Activated CD8-positive, alpha-beta memory T cell treated with anti-CD3 and anti-CD28 coated beads for 1 hour (primary cell): ENCODE measurements around the gene PNCK.

Source experiments
- DNase-seq, 2 donors: peaks; one replicate each; pipeline ENCODE4 v3.0.0-alpha.2; 2020; ENCODE audit warnings: low read depth in 1 of 2; ENCODE audit errors: extremely low read depth in 1 of 2

Gene PNCK

DNA sequence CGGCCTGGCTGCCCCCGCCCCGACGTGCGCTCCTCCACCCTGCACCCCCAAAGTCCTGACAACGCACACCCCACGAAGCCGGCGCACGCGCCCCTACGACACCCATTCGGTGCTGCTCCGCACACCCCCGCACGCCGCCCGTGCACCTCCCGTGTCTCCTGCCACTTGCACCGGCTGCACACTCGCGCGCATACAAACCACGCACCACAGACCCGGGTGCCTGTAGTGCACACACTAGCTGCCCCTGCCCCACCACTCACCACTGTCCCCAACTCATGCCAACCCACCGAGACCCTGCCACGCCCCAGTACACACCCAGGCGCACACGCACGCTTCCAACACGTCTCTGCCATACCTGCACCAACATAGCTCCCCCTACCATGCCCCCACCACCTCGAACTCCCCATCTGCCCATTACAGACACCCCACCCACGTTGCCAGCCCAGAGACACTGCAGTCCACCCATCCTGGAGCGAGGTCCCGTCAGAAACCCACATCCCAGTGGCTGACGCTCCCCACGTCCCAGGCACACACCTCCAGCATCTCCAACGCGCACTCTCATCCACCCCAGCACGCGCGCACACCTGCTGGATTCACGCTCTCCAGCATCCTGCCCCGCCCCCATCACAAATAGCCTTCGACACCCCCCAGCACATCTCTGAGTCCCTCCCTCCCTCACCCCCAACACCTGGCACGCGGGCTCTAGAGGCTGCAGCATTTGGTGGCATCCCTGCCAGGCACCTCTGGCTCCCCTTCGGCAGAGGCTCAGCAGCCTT is 30.8 kb downstream of the PNCK start:
- no peak for DNase-seq

DNA sequence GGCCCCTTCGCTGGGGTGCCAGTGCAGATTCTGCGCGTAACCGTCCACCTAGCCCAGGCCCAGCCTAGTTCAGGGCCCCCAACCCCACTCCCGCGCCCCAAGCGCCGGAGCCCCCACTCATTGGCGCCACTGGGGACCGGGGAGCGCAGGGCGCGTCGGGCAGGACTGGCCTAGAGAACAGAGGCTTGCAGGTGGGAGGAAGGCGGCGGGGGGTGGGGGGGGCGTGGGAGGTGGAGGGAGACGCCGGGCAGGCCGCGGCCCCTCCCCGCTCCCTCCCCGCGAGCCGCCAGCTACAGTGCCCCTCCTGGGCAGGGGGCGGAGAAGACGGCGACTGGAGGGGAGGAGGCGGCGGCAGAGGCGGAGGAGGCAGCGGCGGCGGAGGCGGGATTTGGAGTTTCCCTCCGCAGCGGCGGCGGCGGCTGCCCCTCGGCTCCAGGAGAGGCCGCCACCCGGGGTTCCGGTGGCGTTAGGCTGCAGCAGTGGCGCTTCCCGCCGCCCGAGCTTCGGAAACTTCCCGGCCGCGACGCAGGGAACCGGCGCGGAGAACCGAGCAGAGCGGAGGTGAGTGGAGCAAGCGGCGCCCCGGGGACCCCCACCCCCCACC is 31.5 kb downstream of the PNCK start:
- no peak for DNase-seq

DNA sequence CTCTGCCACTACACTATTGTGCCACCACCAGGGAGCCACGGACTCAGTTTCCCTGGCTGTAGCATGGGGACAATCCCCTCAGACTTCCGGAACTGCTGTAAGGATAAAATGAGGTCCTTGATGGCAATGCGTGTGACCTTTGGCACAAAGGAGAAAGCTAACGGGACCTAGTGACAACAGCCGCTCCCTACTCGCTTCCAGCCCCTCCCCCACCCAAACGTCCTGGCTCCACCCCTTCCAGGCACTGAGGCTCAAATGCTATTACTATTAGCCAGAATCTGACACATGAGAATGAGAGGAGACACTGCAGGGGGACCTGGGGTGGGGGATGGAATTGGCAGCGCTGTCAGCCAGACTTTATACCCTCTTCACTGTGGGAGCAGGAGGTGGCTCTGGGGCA is 32.0 kb downstream of the PNCK start:
- no peak for DNase-seq

DNA sequence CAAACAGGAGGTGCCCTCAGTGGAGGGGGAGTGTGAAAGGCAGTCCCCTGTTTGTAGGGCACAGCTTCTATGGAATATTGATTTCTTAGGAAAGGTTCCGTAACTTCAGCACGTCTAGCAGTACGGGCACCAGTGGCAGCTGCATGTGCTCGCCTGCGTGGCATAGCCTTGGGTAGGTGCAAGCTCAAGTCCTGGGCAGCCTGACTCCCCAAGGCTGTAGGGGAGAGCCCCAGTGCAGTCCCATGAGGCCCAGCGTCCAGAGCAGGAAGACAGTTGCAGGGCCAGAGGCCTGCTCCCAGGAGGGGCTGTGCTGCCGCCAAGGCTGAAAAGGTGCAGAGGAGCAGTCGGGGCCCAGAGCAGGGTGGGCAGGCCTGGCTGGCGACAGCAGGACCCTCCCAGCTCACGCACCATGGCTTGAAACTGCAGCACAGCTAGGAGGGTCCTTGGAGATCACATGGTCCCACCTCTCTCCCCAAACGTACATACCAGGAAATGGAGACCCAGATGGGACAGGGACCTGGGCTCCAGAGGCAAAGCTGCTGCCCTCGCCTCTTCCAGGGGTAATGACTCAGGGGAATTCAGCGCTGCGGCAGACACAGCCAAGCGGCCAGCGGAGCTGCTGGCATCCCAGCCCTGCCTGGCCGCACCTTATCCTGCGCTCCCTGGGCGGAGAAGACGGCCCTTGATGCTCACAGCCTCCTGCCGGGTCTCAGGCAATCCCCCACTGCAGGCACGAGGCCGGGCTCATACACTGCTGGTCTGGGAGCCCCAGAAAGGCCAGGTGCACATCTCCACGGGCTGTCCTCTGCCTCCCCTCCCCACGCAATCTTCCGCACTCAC is 32.7 kb downstream of the PNCK start:
- DNase-seq: no peak

DNA sequence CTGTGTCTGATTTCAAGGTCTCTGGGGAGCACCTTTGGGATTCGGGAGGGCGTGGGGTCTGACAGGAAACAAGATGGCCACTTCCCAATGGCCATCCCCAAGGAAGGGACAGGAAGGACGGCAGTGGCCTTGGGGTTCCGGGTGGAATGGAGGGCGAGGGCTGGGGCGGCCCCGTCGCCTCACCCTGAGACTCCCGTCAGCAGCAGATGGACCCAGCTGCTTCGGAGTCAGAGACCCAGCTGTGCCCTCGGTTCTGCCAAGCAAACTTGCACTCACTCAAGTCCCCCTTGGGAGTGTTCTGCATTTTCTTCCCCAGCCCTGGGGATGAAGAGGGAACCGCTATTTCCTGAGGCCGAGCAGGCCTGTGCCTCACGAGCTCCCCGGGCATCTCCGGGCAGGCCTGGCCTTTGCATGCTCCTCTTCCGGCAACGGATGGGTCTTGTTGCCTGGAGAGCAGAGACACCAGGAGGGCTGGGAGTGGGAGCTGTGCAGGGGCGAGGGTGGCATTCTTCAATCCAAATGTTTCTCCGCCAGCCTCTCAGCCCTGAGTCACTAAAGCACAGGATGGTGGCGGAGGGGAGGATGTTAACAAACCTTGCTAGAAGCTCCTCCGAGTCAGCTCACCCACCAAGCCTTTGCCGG is 33.4 kb downstream of the PNCK start:
- DNase-seq: no peak

DNA sequence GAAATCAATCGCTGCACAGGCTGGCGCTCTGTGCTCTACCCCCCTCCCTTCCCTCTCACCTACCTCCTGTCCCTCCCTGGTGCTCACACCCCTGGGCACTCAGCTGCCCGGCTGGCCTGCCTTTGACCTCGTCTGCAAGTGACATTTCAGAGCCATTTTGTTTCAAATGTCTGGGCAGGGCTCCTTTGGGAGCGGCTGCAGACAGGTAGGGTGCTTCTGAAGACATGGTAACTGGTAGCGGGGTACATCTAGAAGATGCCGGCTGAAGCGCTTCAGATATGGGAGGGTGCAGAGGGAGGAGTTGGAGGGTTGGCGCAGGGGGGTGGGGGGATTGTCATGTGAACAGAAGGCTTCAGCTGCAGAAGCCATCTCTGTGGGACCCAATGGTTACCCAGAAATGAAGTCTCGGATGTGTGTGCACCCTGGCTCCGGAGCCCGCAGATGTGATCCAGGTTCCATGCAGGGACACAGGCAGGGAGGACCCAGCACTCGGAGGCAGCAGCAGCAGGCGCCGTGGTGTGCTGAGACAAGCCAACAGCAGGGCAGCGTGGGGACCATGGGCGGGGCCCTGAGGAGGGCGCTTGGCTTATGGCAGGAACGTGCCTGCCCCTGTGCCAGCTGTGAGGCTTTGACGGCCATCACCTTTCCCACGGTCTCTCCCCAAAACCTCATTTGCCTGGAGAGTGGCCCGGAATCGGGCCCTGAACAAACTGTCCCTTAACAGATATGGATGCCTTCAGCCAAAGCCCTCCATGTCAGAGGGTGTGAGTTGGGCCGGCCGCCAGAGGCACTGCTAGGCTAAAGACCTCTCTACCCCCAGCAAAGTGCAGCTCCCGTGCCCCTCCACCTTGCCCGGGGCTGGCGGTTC is 34.2 kb downstream of the PNCK start:
- no peak for DNase-seq

DNA sequence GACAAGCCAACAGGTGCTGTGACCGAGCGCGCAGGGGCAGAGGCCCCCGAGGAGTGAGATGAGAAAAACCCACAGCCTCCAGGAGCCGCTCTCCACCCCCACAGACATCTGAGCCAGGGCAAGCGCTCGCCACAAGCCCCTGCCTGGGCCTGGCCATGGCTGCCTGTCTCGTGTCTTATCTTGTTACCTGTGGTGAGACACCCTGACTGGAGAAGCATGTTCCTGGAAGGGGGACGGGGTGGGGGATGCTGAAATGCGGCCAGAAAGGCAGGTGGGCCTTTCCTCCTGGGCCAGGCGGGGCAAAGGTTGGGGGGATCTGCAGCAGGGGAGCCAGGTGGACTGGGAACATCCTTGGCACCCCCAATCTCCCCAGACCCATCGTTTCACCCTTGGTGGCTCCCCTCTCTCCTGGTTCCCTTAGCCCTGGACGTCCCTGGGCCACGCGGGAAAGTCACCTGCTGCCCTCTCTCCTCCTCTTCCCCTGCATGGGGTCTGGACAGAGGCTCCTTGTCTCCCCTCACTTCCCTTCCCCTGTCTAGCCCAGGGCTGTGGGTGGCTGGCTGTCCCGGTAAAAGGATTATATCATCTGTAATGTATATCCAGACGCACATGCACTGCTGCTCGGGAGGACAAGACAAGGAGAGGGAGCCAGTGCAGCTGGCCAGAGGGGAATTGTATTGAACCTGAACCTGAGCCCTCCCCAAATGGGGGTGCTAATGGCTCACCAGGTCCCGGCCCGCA is 35.0 kb downstream of the PNCK start:
- no peak for DNase-seq

DNA sequence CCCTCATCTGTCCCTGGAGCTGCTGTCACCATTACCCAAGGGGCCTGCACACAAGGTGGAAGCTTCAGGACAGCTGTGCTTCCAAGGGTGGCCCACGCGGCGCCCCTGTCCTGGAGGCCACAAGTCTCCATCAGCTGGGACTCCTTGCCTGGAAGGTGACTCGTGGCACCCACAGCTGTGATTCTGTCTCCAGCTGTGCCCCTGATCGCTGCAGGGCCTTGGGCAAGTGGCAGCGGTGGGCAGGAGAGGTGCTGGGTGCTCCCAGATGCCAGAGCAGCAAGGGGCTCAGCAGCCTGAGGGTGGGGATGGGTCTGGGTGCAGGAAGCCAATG is 35.6 kb downstream of the PNCK start:
- no peak for DNase-seq

DNA sequence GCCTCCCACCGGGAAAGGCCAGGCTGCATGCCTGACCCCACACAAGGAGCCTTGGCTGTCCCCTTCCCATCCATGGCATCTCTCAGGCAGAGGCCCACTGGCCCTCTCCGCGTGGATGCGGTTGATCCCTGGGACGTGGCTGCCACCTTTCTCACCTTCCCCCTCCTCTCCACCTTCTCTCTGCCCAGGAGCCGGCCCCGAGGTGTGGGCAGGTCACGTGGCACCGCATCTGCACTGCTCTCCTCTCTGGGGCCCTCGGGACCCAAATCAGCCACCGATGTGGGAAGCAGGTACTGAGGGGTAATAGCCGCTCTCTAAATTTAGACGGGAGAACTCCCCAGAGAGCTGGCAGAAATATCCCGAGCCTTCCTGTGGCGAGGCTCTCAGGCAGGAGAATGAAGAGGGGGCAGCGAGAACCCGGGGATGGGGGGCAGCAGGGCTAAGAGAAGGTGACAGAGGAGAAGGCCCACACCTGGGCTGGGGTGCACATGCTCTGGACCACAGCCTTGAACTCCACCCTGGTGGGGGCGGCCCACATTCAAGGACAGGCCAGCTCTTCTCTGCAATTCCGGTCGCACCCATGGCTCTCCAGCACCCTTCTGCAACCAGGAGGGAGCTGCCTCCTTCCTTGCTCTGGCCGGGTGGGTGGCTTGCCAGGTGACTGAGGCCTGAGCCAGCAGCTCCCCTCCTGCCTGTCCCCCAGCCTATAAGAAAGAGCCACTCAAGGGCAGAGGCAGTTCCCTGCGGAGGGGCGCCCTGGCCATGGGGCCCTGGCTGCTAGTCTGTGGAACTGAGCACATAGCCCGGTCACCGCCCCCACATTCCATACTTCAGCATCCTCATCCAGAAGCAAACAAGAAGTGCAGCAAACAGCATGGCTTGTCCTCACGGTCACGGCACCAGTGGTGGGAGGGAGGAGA is 36.2 kb downstream of the PNCK start:
- DNase-seq: no peak

DNA sequence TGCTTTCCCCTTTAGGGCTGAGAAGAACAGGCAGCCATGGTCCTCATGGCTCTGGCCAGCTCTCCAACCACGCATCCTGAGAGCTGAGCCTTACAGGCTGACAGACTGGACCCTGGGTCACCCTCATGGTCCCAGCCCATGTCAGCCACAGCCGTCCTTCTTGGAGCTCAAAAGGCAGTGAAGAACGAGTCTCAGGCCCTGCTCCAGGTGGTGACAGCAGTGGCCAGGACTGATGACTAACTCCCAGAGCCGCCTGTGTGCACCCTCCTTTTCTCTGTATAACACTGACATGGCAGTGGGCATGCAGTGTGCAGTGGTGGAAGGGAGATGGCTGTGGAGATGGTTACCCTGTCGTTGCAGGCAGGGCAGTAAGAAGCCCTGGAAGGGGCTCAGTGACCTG is 36.9 kb downstream of the PNCK start:
- no peak for DNase-seq

DNA sequence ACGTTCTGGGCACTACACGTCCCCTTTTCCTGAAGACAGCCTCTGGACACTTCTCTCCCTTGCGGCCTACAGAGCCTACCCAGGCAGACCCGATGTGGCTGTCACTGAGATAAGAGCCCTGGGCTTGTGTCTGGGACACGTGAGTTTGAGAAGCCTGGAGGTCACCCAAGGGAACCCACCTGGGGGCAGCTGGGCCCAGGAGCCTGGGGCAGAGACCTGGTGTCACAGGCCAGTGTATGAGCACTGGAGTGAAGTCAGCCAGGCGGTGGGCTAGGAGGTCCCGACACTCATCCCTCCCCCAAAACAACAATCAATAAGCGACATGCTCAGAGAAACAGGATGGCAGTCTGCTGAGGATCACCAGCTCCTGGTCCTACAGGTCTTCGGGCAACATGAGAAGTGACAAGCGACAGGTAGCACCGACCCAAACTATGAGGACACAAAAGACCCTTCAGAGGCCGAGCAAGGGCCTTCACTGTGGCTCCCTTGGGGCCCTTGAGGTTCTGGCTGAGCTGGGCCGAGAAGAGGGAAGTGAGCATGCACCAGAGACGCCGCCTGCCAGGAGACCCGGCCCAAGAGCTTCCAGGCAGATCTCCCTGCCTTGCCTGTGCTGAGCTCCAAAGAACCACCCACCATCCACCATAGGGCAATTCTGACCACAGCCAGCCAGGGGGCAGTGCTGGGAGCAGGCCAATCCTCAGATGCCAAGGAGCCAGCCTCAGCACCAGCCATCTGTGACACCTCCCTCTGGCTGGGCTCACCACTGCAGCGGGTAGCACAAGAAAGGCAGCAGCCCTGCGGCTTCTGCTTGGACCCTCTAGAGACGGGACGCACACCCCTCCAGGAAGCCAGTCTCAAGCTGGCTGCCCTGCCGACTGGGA is 37.6 kb downstream of the PNCK start:
- no peak for DNase-seq

DNA sequence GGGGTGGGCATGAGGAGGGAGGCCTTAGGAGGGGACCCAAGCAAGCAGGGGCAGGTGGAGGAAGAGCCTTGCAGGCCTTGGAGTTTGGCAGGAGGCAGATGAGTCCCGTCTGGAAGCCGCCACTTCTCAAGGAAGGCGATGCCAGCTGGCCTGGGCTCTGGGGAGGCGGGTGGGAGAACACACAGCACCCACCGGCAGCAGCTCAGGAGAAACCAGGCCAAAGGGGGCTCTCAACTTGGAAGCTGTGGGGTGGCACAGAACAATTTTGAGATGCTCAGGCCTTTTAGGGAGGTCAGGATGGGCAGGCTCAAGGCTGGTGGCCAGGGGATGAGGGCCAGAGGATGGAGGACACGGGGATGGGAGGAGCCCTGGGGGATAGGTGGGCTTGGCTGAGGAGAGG is 38.2 kb downstream of the PNCK start:
- no peak for DNase-seq

DNA sequence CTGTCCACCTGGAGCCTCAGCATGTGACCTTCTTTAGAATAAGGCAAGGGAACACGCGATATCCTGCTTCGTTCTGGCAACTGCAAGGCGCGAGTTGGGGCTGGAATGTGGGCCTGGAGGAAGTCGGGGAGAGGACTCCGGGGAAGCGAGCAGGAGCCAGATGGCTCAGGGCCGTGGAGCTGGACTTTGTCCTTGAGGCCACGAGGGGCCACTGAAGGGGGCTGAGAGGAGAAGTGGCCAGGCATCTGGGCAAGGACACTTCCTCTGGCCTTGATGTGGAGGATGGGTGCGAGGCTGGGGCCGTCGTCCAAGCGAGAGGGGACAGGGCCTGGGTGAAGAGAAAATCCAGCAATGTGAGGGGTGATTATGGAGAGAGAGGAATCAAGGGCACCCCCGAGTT is 38.8 kb downstream of the PNCK start:
- no peak for DNase-seq

DNA sequence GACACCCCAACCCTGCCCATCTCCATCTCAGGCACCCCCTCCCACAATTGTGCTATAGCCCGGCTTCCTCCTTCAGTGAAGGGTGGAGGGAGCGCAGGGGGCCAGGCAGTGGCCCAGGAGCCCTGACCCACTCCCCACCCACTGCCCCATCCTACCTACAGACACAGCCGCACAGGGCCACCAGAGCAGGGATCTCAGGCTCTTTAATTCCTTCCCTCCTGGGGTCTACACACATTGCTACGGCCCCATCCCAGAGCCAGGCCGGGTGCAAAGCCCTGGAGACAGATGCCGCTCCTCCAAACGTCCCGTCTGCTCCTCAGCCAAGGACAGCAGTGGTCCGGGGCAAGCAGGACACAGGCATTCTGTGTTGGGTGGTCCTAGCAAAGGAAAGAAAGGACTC is 39.4 kb downstream of the PNCK start:
- DNase-seq: no peak

DNA sequence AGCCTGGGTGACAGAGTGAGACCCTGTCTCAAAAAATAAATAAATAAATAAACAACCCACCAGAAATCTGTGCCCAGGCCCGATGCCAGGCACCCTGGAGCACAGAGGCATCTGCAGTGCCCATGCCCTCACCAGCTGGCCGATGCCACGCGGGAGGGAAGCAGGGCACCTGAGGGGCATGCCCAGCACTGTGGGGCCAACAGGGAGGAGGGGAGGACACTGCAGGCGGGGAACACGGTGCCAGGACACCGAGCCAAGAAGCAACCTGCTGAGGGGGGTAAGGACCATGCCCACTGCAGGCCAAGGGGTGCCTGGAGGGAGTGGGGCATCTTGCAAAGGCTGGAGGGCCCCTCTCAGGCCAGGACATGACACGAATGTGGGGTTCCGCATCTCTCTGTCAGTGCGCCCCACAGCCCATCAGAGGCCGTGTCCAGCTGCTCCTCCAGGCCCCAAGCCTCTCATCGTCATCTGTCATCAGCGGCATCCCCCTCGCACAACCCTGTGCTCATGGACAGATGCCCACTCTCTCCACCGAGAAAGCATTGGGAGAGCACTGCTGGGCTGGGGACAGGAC is 39.9 kb downstream of the PNCK start:
- DNase-seq: no peak

DNA sequence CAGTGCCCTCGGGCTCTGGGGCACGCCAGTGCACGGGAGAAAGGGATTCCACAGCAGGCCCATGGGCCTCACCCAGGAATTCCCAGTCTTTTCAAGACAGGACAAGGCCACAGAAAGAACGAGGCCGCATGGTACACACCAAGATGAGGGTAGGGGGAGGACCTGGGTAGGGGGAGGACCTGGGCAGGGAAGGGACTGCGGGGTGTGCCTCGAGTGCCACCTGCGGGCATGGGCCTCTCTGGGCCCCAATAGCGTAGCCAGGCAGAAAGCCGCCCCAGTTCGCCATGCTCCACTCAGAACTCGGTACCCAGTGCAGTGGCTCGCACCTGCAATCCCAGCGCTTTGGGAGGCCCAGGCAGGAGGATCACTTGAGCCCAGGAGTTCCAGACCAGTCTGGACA is 40.6 kb downstream of the PNCK start:
- no peak for DNase-seq

DNA sequence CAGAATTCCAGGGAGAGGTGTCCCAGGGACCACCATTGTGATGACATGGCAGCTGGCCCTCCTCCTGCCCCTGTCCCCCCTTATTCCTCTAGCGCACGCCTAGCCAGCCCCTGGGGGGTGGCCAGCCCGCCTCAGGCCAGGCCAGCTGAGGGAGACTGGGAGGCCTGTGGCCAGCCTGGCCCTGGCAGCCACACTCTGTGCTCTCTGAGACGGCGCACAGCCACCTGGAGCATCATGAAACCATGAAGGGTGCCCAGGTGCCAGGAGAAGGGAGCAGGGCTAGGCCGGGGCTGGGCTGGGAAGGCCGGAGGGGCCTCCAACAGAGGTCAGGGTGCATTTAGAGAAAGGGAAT is 41.0 kb downstream of the PNCK start:
- DNase-seq: no peak
